Adrenal gland (tissue), 12 donors: Measurements from ENCODE around the gene PRPS1. TPM values are rescaled to one million over a fixed set of nuclear protein-coding genes. Genes with fewer than 3 reads are reported as not detected.

Experiments used
- DNase-seq, 7 donors: peaks; one replicate each; pipeline ENCODE4 v3.0.0-alpha.2; 2019 to 2020
- H3K27ac ChIP-seq, 5 donors: fragments of 200-600 bp; sonication (generic) in 4 of 5; 1 replicate in 3 of 5; 2 replicates in 2 of 5; pipeline versions ENCODE4 v1.5.1 to v1.8.0; 2016 to 2020; ENCODE audit warnings: mild to moderate bottlenecking in 1 of 5
- H3K27me3 ChIP-seq: fragments of 200-600 bp; 2 replicates; pipeline ENCODE4 v1.8.0; 2021
- H3K36me3 ChIP-seq, 2 donors: fragments of 200-600 bp; replicated peaks in 1 of 2; 1 replicate in 1 of 2; 2 replicates in 1 of 2; pipeline versions ENCODE4 v1.5.1 to v1.8.0; 2018 to 2022
- H3K4me1 ChIP-seq, 2 donors: fragments of 200-600 bp; replicated peaks in 1 of 2; 1 replicate in 1 of 2; 2 replicates in 1 of 2; pipeline versions ENCODE4 v1.5.1 to v1.8.0; 2018 to 2021
- H3K4me3 ChIP-seq, 4 donors: fragments of 200-600 bp; sonication (generic) in 3 of 4; one replicate each; pipeline ENCODE4 v1.5.1; 2016 to 2018
- H3K9me3 ChIP-seq, 3 donors: fragments of 200-600 bp; sonication (generic) in 1 of 3; replicated peaks in 1 of 3; 1 replicate in 2 of 3; 2 replicates in 1 of 3; pipeline versions ENCODE4 v1.5.1 to v1.8.0; 2016 to 2021
- CTCF ChIP-seq, 6 experiments: fragments of 450-650 bp in 4 of 6; fragments of 200-600 bp in 2 of 6; sonication (generic) in 1 of 6; IDR thresholded peaks; 1 replicate in 5 of 6; 2 replicates in 1 of 6; pipeline versions ENCODE4 v1.5.1 to v1.8.0; 2016 to 2021; ENCODE audit warnings: antibody characterized with exemption in 6 of 6, mild to moderate bottlenecking in 2 of 6, moderate library complexity in 1 of 6
- POLR2A ChIP-seq, 2 donors: fragments of 450-650 bp; IDR thresholded peaks; one replicate each; pipeline ENCODE4 v1.6.1; 2017; ENCODE audit warnings: antibody characterized with exemption in 2 of 2, mild to moderate bottlenecking in 2 of 2, moderate library complexity in 1 of 2
- WGBS, 4 donors: extraction: QIAGEN DNeasy Blood & Tissue Kit in 2 of 4; methylation state at CpG; one replicate each; pipeline versions ENCODE4 v1.1.5 to v1.1.7; 2013 to 2017; 5-methylcytosine and 5-hydroxymethylcytosine counted together
- intact Hi-C, 2 donors: fragments of 100-400 bp; cut with DNase I; formaldehyde crosslinking; loops; one replicate each; pipeline versions ENCODE4 v1.14.1 to v1.15.0; 2022 to 2023
- polyA plus RNA-seq, 3 donors: library from polyadenylated mRNA; stranded (reverse); fragments of 200-250 nt in 2 of 3; fragments of 350-450 nt in 1 of 3; fragmentation: Illumina TruSeq in 1 of 3; extraction: RNeasy Lipid Tissue Mini Kit (QIAGEN cat#74804) in 1 of 3; gene quantifications; one replicate each; pipeline ENCODE4 v1.2.3, GENCODE V29; 2013 to 2014
- total RNA-seq, 9 donors: library from RNA; depleted of rRNA in 4 of 9; stranded (reverse); fragments of >200 nt in 4 of 9; fragments of 120-200 nt in 1 of 9; fragmentation: NEBNext Ultra II Directional in 1 of 9; extraction: Animal tissue kit (Norgen Biotek cat#: 25700) in 1 of 9; gene quantifications; one replicate each; pipeline versions ENCODE4 v1.1.0 to v1.2.4, GENCODE V29; 2013 to 2023
- donor health status: healthy with polysubstance abuse.
- donor health status: Bipolar disorder and iron deficiency.
- donor health status: DM: yes; HTN: yes; CAD: no.
- donor health status: DM: no; HTN: no; CAD: no.
- donor health status: DM: no; HTN: no; CAD: no.
- donor health status: DM: yes; HTN: yes; CAD: no.

Gene PRPS1
- total and polyA plus RNA-seq, 12 donors, result 8.9 to 78.3 (median 33.3) TPM

- Histone ChIP-seq H3K9me3 (no peaks in the 10 kb centered on the region), H3K4me1 (no peaks in the 10 kb centered on the region), H3K27ac (no peak overlapping the region), H3K4me3 (no peak overlapping the region), H3K27me3 (peaks cover 5% of the 10 kb centered on the region), H3K36me3 (no peaks in the 10 kb centered on the region)
- intact Hi-C loops, result loop anchor here in 1 of 2 donors (10.0 kb wide), 1 partner anchor 238 kb away; no protein-coding TSS in a partner anchor
- DNase-seq, result no peak
- no peak for TF ChIP-seq CTCF (IDR thresholded peaks at IDR 0.05)
- no peak for TF ChIP-seq POLR2A (IDR thresholded peaks at IDR 0.05)
- 74 to 88% (median 85%) methylated on average over 4 to 5 of the region's 5 CpGs; no CpG with 5 or more reads in 1 of the 4 donors for WGBS, 4 donors
These were observed 28.7 kb downstream of the PRPS1 start for GRCh38 chrX:107656978-107657377.

- H3K4me1 ChIP-seq, result no peaks in the 10 kb centered on the region
- H3K27me3 ChIP-seq, result peaks cover 10% of the 10 kb centered on the region
- no peak overlapping the region for H3K4me3 ChIP-seq
- H3K27ac ChIP-seq, result no peak overlapping the region
- no peaks in the 10 kb centered on the region for H3K36me3 ChIP-seq
- TF ChIP-seq CTCF (IDR thresholded peaks at IDR 0.05) (no peak), POLR2A (IDR thresholded peaks at IDR 0.05) (no peak)
- intact Hi-C loops, result loop anchor here in 1 of 2 donors (10.0 kb wide), 1 partner anchor 236 kb away; no protein-coding TSS in a partner anchor
- 68 to 92% (median 75%) methylated on average over 4 to 5 of the region's 5 CpGs for WGBS, 4 donors
- no peak for DNase-seq
- H3K9me3 ChIP-seq, result no peaks in the 10 kb centered on the region
These were observed 30.4 kb downstream of the PRPS1 start for GRCh38 chrX:107658660-107659059.

GRCh38 chrX:107659286-107659685 lies 31.0 kb downstream of the PRPS1 start:
- TF ChIP-seq POLR2A (IDR thresholded peaks at IDR 0.05) (no peak), CTCF (IDR thresholded peaks at IDR 0.05) (no peak)
- no peak overlapping the region for H3K27ac ChIP-seq
- H3K9me3 ChIP-seq, result no peaks in the 10 kb centered on the region
- no peak overlapping the region for H3K4me3 ChIP-seq
- H3K36me3 ChIP-seq, result no peaks in the 10 kb centered on the region
- peaks cover 10% of the 10 kb centered on the region for H3K27me3 ChIP-seq
- WGBS, 4 donors, result 41 to 75% (median 47%) methylated on average over 1 to 4 of the region's 4 CpGs
- no peak for DNase-seq
- intact Hi-C loops, result loop anchor here in 1 of 2 donors (10.0 kb wide), 1 partner anchor 236 kb away; no protein-coding TSS in a partner anchor
- H3K4me1 ChIP-seq, result no peaks in the 10 kb centered on the region

- H3K4me3 ChIP-seq, result no peak overlapping the region
- H3K27ac ChIP-seq, result no peak overlapping the region
- intact Hi-C loops, result loop anchor here (10.0 kb wide), 2 partner anchors 115 to 235 kb away; partner anchors contain the start of genes NCBP2L (in 1 of the 2) and TSC22D3 (in 1 of the 2)
- H3K36me3 ChIP-seq, result no peaks in the 10 kb centered on the region
- peaks cover 10% of the 10 kb centered on the region for H3K27me3 ChIP-seq
- peak in 2 of 7 donors; percentile 33 to 43 for DNase-seq
- whole genome bisulfite sequencing, 4 donors, result 62 to 95% (median 76%) methylated on average over 1 of the region's 1 CpG
- TF ChIP-seq POLR2A (IDR thresholded peaks at IDR 0.05), result no peak
- peak; percentile 31 to 77 (median 65) for TF ChIP-seq CTCF (IDR thresholded peaks at IDR 0.05)
- H3K4me1 ChIP-seq, result no peaks in the 10 kb centered on the region
- H3K9me3 ChIP-seq, result no peaks in the 10 kb centered on the region
These were observed 31.5 kb downstream of the PRPS1 start for GRCh38 chrX:107659768-107660167.
